HG02588 (cell line): ENCODE results near the gene TEX10.

ENCODE experiments used
- ATAC-seq: cut with Tn5 transposase; IDR thresholded peaks from one replicate; pipeline ENCODE4 v1.9.1; 2021; ENCODE audit warnings: mild to moderate bottlenecking, moderate library complexity; ENCODE audit not compliant: unreplicated experiment

The TEX10 gene

GRCh38 chr9:100285601-100286000, 67.1 kb downstream of the TEX10 start:
- no peak for ATAC-seq

GRCh38 chr9:100285080-100285479, 67.7 kb downstream of the TEX10 start:
- ATAC-seq, result no peak

GRCh38 chr9:100284247-100284646, 68.5 kb downstream of the TEX10 start:
- no peak for ATAC-seq

GRCh38 chr9:100282388-100282719, 70.4 kb downstream of the TEX10 start:
- no peak for ATAC-seq

GRCh38 chr9:100281676-100282387, 70.9 kb downstream of the TEX10 start:
- no peak for ATAC-seq

- no peak for ATAC-seq
Observed at GRCh38 chr9:100281066-100281465, 71.7 kb downstream of the TEX10 start.

GRCh38 chr9:100277166-100277979, 75.4 kb downstream of the TEX10 start:
- no peak for ATAC-seq

- no peak for ATAC-seq
Observed at GRCh38 chr9:100269656-100270055, 83.1 kb downstream of the TEX10 start.

GRCh38 chr9:100268271-100268670, 84.5 kb downstream of the TEX10 start:
- ATAC-seq, result no peak

GRCh38 chr9:100267211-100267610, 85.5 kb downstream of the TEX10 start:
- ATAC-seq, result no peak
